HL-60/S4 treated with phorbol 12-myristate 13-acetate at 8.2 ng/mL for 4 days and 3 days (cell line): Measurements from ENCODE around the gene ANKDD1A.

Experiments used
- in situ Hi-C: fragments of 300-500 bp; cut with MboI; formaldehyde crosslinking; loops from 2 replicates; pipeline ENCODE4 v1.15.0; 2022; ENCODE audit warnings: low sequenced_read_pairs

Gene ANKDD1A

GRCh38 chr15:64954395-64954794, 42.7 kb downstream of the ANKDD1A start:
- in situ Hi-C loops, result no loop called here

GRCh38 chr15:64959128-64959527, 47.4 kb downstream of the ANKDD1A start:
- in situ Hi-C loops, result no loop called here

- in situ Hi-C loops, result no loop called here
Measured at GRCh38 chr15:64960153-64960552, 48.5 kb downstream of the ANKDD1A start.

- in situ Hi-C loops, result no loop called here
Measured at GRCh38 chr15:64961013-64961412, 49.3 kb downstream of the ANKDD1A start.

- in situ Hi-C loops, result no loop called here
Measured at GRCh38 chr15:64969401-64969800, 57.7 kb downstream of the ANKDD1A start.

GRCh38 chr15:64970698-64971097, 59.0 kb downstream of the ANKDD1A start:
- in situ Hi-C loops, result no loop called here

- in situ Hi-C loops, result no loop called here
Measured at GRCh38 chr15:64975390-64975789, 63.7 kb downstream of the ANKDD1A start.

- in situ Hi-C loops, result no loop called here
Measured at GRCh38 chr15:64979252-64979710, 67.6 kb downstream of the ANKDD1A start.

GRCh38 chr15:64981812-64982431, 70.2 kb downstream of the ANKDD1A start:
- in situ Hi-C loops, result no loop called here

GRCh38 chr15:64982472-64982871, 70.8 kb downstream of the ANKDD1A start:
- in situ Hi-C loops, result no loop called here

- in situ Hi-C loops, result no loop called here
Measured at GRCh38 chr15:64985366-64986033, 73.8 kb downstream of the ANKDD1A start.

- in situ Hi-C loops, result no loop called here
Measured at GRCh38 chr15:64987136-64987535, 75.4 kb downstream of the ANKDD1A start.

GRCh38 chr15:64989416-64990167, 77.9 kb downstream of the ANKDD1A start, which contains the start of gene SPG21:
SPG21 (minus strand) TSS chr15:64989914; CDS start chr15:64983569, 6,345 bp downstream.
- in situ Hi-C loops, result no loop called here

GRCh38 chr15:64990168-64990470, 78.4 kb downstream of the ANKDD1A start:
- in situ Hi-C loops, result no loop called here

GRCh38 chr15:64991536-64992135, 79.9 kb downstream of the ANKDD1A start:
- in situ Hi-C loops, result no loop called here

- in situ Hi-C loops, result no loop called here
Measured at GRCh38 chr15:64993290-64993689, 81.6 kb downstream of the ANKDD1A start.

- in situ Hi-C loops, result no loop called here
Measured at GRCh38 chr15:64997066-64997465, 85.4 kb downstream of the ANKDD1A start.

- in situ Hi-C loops, result no loop called here
Measured at GRCh38 chr15:64997745-64998375, 86.2 kb downstream of the ANKDD1A start.

- in situ Hi-C loops, result no loop called here
Measured at GRCh38 chr15:65004993-65005392, 93.3 kb downstream of the ANKDD1A start.

- in situ Hi-C loops, result no loop called here
Measured at GRCh38 chr15:65006876-65007275, 95.2 kb downstream of the ANKDD1A start.
